Measurements from ENCODE around the gene ASH1L.

DNA sequence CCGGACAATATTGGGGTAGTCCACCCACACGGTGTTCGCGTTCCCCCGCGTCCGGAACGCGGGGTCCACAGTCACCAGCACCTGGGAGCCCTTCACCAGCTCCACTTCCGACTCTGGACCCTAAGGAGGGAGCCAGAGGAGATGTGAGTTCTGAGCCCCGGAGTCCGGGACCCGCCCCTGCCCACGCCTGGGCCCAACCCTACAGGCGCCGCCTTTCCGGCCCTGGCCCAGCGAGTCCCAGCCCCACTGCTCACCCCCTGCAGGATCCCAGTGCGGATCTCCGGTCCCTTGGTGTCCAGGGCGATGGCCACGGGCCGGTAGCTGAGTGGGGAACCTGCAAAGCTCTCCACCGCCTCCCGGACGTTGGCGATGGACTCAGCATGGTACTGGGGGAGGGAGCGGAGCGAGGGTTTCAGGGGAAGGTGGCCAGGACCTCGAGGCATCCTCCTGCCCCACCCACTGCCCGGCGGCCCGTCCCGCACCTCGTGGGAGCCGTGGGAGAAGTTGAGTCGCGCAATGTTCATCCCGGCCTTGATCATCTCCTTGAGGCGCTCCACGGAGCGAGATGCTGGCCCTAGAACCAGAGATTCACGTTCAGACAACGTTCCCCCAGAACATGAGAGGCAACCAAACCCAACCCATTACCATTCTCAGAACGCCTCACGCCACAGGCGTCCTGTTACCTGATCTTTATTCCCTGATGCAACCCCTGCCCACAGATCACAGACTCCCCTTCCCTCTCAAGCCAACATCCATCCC lies 267.2 kb downstream of the ASH1L start:
- TF ChIP-seq EP300 (IDR thresholded peaks at IDR 0.05) (no peak), POLR2A (IDR thresholded peaks at IDR 0.05; ENCODE audit: low read depth) (no peak), POLR2AphosphoS5 (IDR thresholded peaks at IDR 0.05) (no peak)
- TF ChIP-seq, protein P1, sequence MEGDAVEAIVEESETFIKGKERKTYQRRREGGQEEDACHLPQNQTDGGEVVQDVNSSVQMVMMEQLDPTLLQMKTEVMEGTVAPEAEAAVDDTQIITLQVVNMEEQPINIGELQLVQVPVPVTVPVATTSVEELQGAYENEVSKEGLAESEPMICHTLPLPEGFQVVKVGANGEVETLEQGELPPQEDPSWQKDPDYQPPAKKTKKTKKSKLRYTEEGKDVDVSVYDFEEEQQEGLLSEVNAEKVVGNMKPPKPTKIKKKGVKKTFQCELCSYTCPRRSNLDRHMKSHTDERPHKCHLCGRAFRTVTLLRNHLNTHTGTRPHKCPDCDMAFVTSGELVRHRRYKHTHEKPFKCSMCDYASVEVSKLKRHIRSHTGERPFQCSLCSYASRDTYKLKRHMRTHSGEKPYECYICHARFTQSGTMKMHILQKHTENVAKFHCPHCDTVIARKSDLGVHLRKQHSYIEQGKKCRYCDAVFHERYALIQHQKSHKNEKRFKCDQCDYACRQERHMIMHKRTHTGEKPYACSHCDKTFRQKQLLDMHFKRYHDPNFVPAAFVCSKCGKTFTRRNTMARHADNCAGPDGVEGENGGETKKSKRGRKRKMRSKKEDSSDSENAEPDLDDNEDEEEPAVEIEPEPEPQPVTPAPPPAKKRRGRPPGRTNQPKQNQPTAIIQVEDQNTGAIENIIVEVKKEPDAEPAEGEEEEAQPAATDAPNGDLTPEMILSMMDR (IDR thresholded peaks at IDR 0.05), result no peak
